ENCODE data around the gene DLGAP4.

Gene DLGAP4

DNA sequence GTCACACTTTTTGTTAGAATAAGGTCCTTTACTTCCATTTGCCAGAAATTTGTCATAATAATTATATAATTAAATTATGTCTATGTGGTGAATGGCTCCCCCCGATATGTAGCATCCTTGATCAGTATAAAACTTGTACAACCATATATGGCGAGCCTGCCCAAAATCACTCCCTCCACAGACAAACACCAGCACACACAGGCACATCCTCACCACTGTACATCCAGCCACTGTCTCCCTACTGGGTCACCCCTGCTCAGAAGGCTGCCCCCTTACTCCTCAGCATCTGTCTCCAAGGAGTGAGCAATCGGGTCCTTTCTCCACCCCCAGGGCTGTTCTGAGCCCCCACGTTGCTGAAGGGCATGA is 148.2 kb downstream of the DLGAP4 start:
- POLR2A ChIA-PET = no interaction called here
- H3K4me3 ChIP-seq (ENCODE audit: low read depth, low read length) = no peak overlapping the region
- CTCF ChIA-PET = interaction anchor here (9.3 kb wide), 1 partner anchor 16 kb away, joined by 84 read pairs; no protein-coding TSS in a partner anchor
- no peak for DNase-seq (ENCODE audit: low read depth, low spot score)
- TF ChIP-seq, protein P1, sequence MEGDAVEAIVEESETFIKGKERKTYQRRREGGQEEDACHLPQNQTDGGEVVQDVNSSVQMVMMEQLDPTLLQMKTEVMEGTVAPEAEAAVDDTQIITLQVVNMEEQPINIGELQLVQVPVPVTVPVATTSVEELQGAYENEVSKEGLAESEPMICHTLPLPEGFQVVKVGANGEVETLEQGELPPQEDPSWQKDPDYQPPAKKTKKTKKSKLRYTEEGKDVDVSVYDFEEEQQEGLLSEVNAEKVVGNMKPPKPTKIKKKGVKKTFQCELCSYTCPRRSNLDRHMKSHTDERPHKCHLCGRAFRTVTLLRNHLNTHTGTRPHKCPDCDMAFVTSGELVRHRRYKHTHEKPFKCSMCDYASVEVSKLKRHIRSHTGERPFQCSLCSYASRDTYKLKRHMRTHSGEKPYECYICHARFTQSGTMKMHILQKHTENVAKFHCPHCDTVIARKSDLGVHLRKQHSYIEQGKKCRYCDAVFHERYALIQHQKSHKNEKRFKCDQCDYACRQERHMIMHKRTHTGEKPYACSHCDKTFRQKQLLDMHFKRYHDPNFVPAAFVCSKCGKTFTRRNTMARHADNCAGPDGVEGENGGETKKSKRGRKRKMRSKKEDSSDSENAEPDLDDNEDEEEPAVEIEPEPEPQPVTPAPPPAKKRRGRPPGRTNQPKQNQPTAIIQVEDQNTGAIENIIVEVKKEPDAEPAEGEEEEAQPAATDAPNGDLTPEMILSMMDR (IDR thresholded peaks at IDR 0.05; ENCODE audit: insufficient read depth, low read length, missing control alignments) = no peak

DNA sequence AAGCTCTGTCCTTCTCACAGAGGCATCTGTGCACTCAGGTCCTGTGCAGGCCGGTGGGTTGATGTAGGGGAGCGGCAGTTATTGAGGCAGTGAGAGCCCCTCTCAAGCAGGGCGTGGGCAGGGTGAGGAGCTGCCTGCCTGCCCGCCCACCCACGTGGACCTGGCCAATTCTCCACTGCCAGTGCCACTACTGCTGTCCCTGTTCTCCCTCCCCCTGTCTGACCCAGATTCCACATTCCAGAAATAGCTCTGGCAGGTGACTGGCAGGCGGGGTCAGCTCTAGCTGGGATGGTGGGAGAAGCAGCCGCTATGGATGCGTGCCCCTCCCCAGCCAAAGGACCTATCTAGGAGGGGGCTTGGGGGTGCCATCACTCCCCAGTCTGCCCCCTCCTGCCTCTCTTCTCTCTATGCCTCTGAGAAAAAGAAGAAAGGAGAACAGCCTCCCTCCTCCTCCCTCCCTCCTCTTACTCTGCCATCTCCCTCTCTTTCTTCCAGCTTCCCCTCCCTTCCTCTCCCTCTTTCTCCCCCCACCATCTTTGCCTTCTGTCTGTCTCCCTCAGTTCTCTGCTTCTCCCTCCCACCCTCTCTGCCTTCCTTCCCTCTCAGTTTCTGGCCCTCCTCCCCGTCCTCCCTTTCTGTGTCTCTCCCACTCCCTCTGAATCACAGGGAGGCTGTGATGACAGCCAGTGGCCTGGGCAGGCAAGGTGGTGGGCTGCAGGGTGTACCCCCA is 148.7 kb downstream of the DLGAP4 start:
- DNase-seq (ENCODE audit: low read depth, low spot score) = no peak
- CTCF ChIA-PET = interaction anchor here (1.2 to 9.3 kb wide), 2 partner anchors 17 to 252 kb away, joined by 3 to 84 read pairs; no protein-coding TSS in a partner anchor
- POLR2A ChIA-PET = no interaction called here
- no peak overlapping the region for H3K4me3 ChIP-seq (ENCODE audit: low read depth, low read length)
- TF ChIP-seq, protein P1 (IDR thresholded peaks at IDR 0.05; ENCODE audit: insufficient read depth, low read length, missing control alignments) = no peak

DNA sequence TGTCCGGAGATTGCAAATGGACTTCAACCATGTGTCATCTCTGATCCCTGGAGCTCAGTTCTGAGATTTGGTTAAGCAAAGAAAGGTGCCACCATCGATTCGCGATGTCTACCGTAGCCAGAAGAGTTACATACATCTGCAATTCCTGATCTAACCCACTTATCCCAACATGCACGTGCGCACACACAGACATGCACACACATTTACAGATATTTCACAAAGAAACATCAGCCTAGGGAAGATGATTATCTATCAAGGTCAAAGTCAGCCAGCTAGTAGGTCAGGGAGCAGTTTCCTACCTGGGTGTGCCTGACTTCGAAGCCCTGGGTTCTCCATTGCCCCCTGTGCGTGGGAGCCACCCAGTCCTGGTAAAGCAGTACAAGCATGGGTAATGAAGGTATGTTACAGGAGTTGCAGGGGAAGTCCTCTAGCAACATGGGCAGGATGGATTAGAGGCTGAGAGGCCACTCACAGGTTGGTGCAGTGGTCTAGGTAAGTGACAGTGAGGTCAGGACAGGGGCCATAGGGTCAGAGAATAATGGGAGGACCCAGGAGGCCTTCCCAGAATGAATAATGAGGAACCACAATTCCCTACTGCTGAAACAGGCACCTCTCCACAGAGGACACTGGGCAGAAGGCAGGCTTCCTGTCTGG is 150.0 kb downstream of the DLGAP4 start:
- no peak overlapping the region for H3K4me3 ChIP-seq (ENCODE audit: low read depth, low read length)
- DNase-seq (ENCODE audit: low read depth, low spot score) = no peak
- POLR2A ChIA-PET = no interaction called here
- TF ChIP-seq, protein P1 (IDR thresholded peaks at IDR 0.05; ENCODE audit: insufficient read depth, low read length, missing control alignments) = no peak
- CTCF ChIA-PET = interaction anchor here (1.2 to 9.3 kb wide), 2 partner anchors 18 to 253 kb away, joined by 3 to 84 read pairs; no protein-coding TSS in a partner anchor

DNA sequence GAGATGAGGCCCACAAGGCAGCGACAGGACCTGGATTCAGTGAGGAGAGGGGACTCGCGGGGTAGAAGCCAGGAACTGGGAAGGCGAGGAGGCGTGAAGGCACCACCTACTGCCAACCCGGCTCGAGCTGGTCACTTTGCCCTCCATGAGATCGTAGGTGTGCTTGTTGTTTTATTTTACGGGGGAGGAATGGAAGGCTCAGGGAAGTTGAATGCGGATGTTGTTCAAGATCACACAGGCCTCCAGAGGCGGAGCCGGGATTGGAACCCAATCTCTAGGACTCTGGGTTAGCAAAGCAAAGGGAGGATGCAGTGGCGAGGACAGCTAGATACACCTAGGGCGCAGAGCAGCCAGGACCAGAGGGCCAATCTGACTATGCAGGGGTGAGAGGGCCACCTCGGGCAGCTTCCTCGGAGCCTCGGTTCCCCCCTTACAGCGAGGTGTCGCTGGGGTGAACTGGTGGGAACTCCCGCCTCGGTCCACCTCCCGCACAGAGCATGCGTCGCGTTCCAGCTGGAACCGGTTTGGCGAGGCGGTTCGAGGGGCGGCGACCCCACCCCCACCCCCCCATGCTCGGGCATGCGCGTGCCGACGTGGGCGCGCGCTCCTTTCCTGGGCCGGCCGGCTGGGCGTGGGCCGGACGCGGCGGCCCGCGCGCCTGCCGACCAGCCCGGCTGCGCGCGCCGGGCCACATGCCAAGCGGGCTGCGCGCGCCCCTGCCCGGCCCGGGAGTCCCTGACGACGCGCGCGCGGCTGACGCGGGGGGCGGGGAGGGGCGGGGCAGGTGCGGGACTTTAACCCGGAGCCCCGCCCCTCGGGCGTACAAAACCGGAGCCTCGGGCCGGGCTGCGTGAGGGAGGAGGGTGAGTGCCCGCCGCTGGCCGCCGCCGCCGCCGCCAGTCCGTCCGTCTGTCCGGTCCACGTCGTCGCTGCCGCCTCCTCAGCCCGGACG is 154.8 kb downstream of the DLGAP4 start:
- TF ChIP-seq, protein P1 (IDR thresholded peaks at IDR 0.05; ENCODE audit: insufficient read depth, low read length, missing control alignments) = no peak
- peak overlapping the region; percentile 88 for H3K4me3 ChIP-seq (ENCODE audit: low read depth, low read length)
- ChIA-PET CTCF (interaction anchor here (1.2 kb wide), 1 partner anchor 21 kb away, joined by 7 read pairs; no protein-coding TSS in a partner anchor), POLR2A (interaction anchor here (0.6 kb wide), 2 partner anchors 32 to 81 kb away, joined by 3 read pairs; no protein-coding TSS in a partner anchor)
- no peak for DNase-seq (ENCODE audit: low read depth, low spot score)

DNA sequence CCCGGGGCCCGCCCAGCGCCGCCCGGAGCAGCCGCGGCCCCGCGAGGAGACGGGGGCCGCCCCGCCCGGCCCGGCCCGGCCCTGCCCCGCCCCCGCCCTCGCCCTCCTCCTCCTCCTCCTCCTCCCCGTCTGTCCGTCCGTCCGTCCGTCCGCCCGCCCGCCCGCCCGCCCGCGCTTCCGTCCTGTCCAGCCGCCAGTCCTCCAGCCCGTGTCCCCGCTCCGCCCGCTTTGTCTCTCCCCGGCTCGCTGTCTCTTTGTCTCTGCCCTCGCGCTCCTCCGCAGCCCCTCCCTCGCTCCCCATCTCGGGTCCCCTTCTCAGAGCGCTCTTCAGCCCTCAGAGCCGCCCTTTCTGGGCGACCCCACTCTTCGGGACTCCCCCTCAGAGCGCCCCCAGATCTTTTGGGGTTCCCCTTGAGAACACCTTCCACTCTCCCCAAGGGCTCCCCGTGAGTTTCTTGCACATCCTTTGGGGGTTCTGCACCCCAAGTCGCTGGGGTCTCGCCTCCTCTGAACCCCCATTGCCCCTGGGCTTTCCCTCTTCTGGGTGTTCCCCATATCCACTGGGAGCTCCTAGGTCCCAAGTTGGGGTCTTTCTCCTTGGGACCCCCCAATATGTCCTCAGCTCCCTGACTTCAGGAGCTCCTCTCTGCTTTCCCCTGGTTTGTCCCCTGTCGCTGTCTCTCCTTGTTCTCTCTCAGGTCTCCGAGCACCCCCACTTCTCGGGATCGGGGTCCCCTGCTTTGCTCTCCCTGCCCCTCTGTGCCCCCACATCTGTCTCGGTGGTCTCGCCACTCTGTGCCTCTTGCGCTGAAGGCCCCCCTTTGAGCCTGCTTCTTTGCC is 155.7 kb downstream of the DLGAP4 start:
- no peak for DNase-seq (ENCODE audit: low read depth, low spot score)
- TF ChIP-seq, protein P1 (IDR thresholded peaks at IDR 0.05; ENCODE audit: insufficient read depth, low read length, missing control alignments) = no peak
- ChIA-PET POLR2A (interaction anchor here (1.1 to 2.4 kb wide), 2 partner anchors 82 to 91 kb away, joined by 3 to 9 read pairs; no protein-coding TSS in a partner anchor), CTCF (interaction anchor here (2.2 kb wide), 1 partner anchor 79 kb away, joined by 7 read pairs; the partner anchor contains the start of gene MYL9)
- H3K4me3 ChIP-seq (ENCODE audit: low read depth, low read length) = peak overlapping the region; percentile 88

All from AG04449 (cell line).